Liver (tissue), 9 donors: ENCODE results near the gene SMYD3. TPM values are rescaled to one million over a fixed set of nuclear protein-coding genes. Genes with fewer than 3 reads are reported as not detected.

Experiments used
- DNase-seq: peaks from one replicate; pipeline ENCODE4 v3.0.0-alpha.2; 2017; ENCODE audit warnings: low spot score
- H3K27ac ChIP-seq, 2 donors: one replicate each; pipeline ENCODE4 v1.7.0; 2013; ENCODE audit warnings: inconsistent platforms in 2 of 2, low read length in 2 of 2, control low read depth in 1 of 2, low read depth in 1 of 2, mild to moderate bottlenecking in 1 of 2
- H3K27me3 ChIP-seq, 4 donors: one replicate each; pipeline versions ENCODE4 v1.6.1 to v1.7.0; 2013; ENCODE audit warnings: low read length in 3 of 4, inconsistent platforms in 1 of 4, mild to moderate bottlenecking in 1 of 4, moderate library complexity in 1 of 4; ENCODE audit not compliant: control insufficient read depth in 4 of 4, insufficient read depth in 4 of 4
- H3K36me3 ChIP-seq, 4 donors: one replicate each; pipeline versions ENCODE4 v1.6.1 to v1.7.0; 2013; ENCODE audit warnings: low read length in 3 of 4, mild to moderate bottlenecking in 3 of 4, low read depth in 1 of 4, moderate library complexity in 1 of 4; ENCODE audit not compliant: control insufficient read depth in 4 of 4, insufficient read depth in 3 of 4
- H3K4me1 ChIP-seq, 4 donors: one replicate each; pipeline versions ENCODE4 v1.6.1 to v1.7.0; 2013; ENCODE audit warnings: low read length in 3 of 4, mild to moderate bottlenecking in 3 of 4, moderate library complexity in 1 of 4; ENCODE audit not compliant: control insufficient read depth in 4 of 4, insufficient read depth in 4 of 4
- H3K4me3 ChIP-seq, 3 donors: one replicate each; pipeline versions ENCODE4 v1.6.1 to v1.7.0; 2013; ENCODE audit warnings: low read length in 3 of 3, control low read depth in 1 of 3, low read depth in 1 of 3, mild to moderate bottlenecking in 1 of 3
- H3K9ac ChIP-seq, 2 donors: one replicate each; pipeline ENCODE4 v1.7.0; 2013; ENCODE audit warnings: low read length in 2 of 2, mild to moderate bottlenecking in 2 of 2, moderate library complexity in 2 of 2, control low read depth in 1 of 2, low read depth in 1 of 2
- H3K9me3 ChIP-seq, 4 donors: one replicate each; pipeline versions ENCODE4 v1.6.1 to v1.7.0; 2013; ENCODE audit warnings: low read length in 3 of 4; ENCODE audit not compliant: control insufficient read depth in 4 of 4
- EGR1 ChIP-seq, 2 donors: IDR thresholded peaks; 2 replicates each; pipeline ENCODE4 v1.6.1; 2016 to 2018; ENCODE audit warnings: antibody characterized with exemption in 2 of 2, low read depth in 2 of 2
- FOXA1 ChIP-seq: IDR thresholded peaks from 2 replicates; pipeline ENCODE4 v1.6.1; 2016; ENCODE audit warnings: antibody characterized with exemption
- FOXA2 ChIP-seq: IDR thresholded peaks from 2 replicates; pipeline ENCODE4 v1.6.1; 2016; ENCODE audit warnings: antibody characterized with exemption
- GABPA ChIP-seq, 2 donors: IDR thresholded peaks in 1 of 2; conservative IDR thresholded peaks in 1 of 2; 2 replicates each; pipeline ENCODE4 v1.6.1; 2016; ENCODE audit warnings: antibody characterized with exemption in 2 of 2, mild to moderate bottlenecking in 1 of 2, moderate library complexity in 1 of 2
- HNF4A ChIP-seq, 2 donors: conservative IDR thresholded peaks; 2 replicates each; pipeline ENCODE4 v1.6.1; 2016; ENCODE audit warnings: antibody characterized with exemption in 2 of 2, mild to moderate bottlenecking in 2 of 2
- HNF4G ChIP-seq: IDR thresholded peaks from 2 replicates; pipeline ENCODE4 v1.6.1; 2016; ENCODE audit warnings: antibody characterized with exemption
- JUND ChIP-seq, 2 donors: IDR thresholded peaks; 2 replicates each; pipeline ENCODE4 v1.6.1; 2016; ENCODE audit warnings: antibody characterized with exemption in 2 of 2
- NR2F2 ChIP-seq: IDR thresholded peaks from 2 replicates; pipeline ENCODE4 v1.6.1; 2016; ENCODE audit warnings: antibody characterized with exemption
- RAD21 ChIP-seq, 2 donors: IDR thresholded peaks; 2 replicates each; pipeline ENCODE4 v1.6.1; 2016; ENCODE audit warnings: antibody characterized with exemption in 2 of 2, mild to moderate bottlenecking in 2 of 2
- RXRA ChIP-seq, 2 donors: IDR thresholded peaks; 2 replicates each; pipeline ENCODE4 v1.6.1; 2017 to 2018; ENCODE audit warnings: antibody characterized with exemption in 2 of 2, mild to moderate bottlenecking in 1 of 2
- SP1 ChIP-seq: IDR thresholded peaks from 2 replicates; pipeline ENCODE4 v1.6.1; 2018; ENCODE audit warnings: antibody characterized with exemption, mild to moderate bottlenecking
- TAF1 ChIP-seq: conservative IDR thresholded peaks from 2 replicates; pipeline ENCODE4 v1.6.1; 2016; ENCODE audit warnings: antibody characterized with exemption, mild to moderate bottlenecking
- YY1 ChIP-seq: IDR thresholded peaks from 2 replicates; pipeline ENCODE4 v1.6.1; 2016; ENCODE audit warnings: antibody characterized with exemption, mild to moderate bottlenecking
- WGBS: extraction: QIAGEN DNeasy Blood & Tissue Kit; methylation state at CpG from one replicate; pipeline ENCODE4 v1.1.7; 2013; 5-methylcytosine and 5-hydroxymethylcytosine counted together
- polyA plus RNA-seq, 2 donors: library from polyadenylated mRNA; stranded (reverse) in 1 of 2; unstranded in 1 of 2; fragments of 200-250 nt in 1 of 2; fragments of >200 nt in 1 of 2; fragmentation: Nextera tagmentation in 1 of 2; extraction: Ambion mirVana in 1 of 2; gene quantifications; one replicate each; pipeline versions ENCODE4 v1.2.1 to v1.2.3, GENCODE V29; 2013 to 2015
- total RNA-seq, 2 donors: library from RNA; depleted of rRNA; stranded (reverse); fragments of >200 nt; gene quantifications; one replicate each; pipeline ENCODE4 v1.2.3, GENCODE V29; 2014
- TF ChIP-seq, protein P1 (sequence below): IDR thresholded peaks from 2 replicates; pipeline ENCODE4 v1.6.1; 2016; ENCODE audit warnings: antibody characterized with exemption
- TF ChIP-seq, protein P2 (sequence below): IDR thresholded peaks from 2 replicates; pipeline ENCODE4 v1.6.1; 2016; ENCODE audit warnings: antibody characterized with exemption, mild to moderate bottlenecking
- TF ChIP-seq, protein P3 (sequence below): IDR thresholded peaks from 2 replicates; pipeline ENCODE4 v1.6.1; 2016; ENCODE audit warnings: antibody characterized with exemption
- TF ChIP-seq, protein P4 (sequence below): fragments of 150-350 bp; IDR thresholded peaks from 2 replicates; pipeline ENCODE4 v1.5.1; 2017; ENCODE audit warnings: improper control_type of control experiment, low read depth, low read length; ENCODE audit not compliant: missing input control
- donor health status: healthy.
- donor health status: healthy.
- donor health status: healthy.
- donor health status: healthy.
- donor health status: healthy.

Gene SMYD3
- total and polyA plus RNA-seq, 4 donors, result 3.1 to 9.1 (median 8.0) TPM

DNA sequence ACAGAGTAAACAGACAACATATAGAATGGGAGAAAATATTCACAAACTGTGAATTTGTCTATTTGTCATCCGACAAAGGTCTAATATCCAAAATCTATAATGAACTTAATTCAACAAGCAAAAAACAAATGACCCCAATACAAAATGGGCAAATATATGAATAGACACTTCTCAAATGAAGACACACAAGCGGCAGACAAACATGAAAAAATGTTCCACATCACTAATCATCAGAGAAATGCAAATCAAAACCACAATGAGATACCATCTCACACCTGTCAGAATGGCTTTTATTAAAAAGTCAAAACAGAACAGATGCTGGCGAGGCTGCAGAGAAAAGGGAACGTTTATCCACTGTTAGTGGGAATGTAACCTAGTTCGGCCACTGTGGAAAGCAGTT lies 72.7 kb downstream of the SMYD3 start:
- no peaks in the 10 kb centered on the region for H3K9me3 ChIP-seq
- H3K4me3 ChIP-seq, result no peak overlapping the region
- TF ChIP-seq FOXA2, result no peak
- no peak for TF ChIP-seq FOXA1
- TF ChIP-seq, protein P1, sequence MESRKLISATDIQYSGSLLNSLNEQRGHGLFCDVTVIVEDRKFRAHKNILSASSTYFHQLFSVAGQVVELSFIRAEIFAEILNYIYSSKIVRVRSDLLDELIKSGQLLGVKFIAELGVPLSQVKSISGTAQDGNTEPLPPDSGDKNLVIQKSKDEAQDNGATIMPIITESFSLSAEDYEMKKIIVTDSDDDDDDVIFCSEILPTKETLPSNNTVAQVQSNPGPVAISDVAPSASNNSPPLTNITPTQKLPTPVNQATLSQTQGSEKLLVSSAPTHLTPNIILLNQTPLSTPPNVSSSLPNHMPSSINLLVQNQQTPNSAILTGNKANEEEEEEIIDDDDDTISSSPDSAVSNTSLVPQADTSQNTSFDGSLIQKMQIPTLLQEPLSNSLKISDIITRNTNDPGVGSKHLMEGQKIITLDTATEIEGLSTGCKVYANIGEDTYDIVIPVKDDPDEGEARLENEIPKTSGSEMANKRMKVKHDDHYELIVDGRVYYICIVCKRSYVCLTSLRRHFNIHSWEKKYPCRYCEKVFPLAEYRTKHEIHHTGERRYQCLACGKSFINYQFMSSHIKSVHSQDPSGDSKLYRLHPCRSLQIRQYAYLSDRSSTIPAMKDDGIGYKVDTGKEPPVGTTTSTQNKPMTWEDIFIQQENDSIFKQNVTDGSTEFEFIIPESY, result no peak
- TF ChIP-seq SP1, result no peak
- TF ChIP-seq, protein P2, sequence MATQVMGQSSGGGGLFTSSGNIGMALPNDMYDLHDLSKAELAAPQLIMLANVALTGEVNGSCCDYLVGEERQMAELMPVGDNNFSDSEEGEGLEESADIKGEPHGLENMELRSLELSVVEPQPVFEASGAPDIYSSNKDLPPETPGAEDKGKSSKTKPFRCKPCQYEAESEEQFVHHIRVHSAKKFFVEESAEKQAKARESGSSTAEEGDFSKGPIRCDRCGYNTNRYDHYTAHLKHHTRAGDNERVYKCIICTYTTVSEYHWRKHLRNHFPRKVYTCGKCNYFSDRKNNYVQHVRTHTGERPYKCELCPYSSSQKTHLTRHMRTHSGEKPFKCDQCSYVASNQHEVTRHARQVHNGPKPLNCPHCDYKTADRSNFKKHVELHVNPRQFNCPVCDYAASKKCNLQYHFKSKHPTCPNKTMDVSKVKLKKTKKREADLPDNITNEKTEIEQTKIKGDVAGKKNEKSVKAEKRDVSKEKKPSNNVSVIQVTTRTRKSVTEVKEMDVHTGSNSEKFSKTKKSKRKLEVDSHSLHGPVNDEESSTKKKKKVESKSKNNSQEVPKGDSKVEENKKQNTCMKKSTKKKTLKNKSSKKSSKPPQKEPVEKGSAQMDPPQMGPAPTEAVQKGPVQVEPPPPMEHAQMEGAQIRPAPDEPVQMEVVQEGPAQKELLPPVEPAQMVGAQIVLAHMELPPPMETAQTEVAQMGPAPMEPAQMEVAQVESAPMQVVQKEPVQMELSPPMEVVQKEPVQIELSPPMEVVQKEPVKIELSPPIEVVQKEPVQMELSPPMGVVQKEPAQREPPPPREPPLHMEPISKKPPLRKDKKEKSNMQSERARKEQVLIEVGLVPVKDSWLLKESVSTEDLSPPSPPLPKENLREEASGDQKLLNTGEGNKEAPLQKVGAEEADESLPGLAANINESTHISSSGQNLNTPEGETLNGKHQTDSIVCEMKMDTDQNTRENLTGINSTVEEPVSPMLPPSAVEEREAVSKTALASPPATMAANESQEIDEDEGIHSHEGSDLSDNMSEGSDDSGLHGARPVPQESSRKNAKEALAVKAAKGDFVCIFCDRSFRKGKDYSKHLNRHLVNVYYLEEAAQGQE, result no peak
- TF ChIP-seq, protein P3, sequence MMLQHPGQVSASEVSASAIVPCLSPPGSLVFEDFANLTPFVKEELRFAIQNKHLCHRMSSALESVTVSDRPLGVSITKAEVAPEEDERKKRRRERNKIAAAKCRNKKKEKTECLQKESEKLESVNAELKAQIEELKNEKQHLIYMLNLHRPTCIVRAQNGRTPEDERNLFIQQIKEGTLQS, result no peak
- TF ChIP-seq EGR1 (IDR thresholded peaks at IDR 0.05; ENCODE audit: low read depth in 2 of 2), result no peak
- no peak for TF ChIP-seq NR2F2
- no peaks in the 10 kb centered on the region for H3K36me3 ChIP-seq
- 96% methylated on average over 5 of the region's 5 CpGs for WGBS
- no peaks in the 10 kb centered on the region for H3K27me3 ChIP-seq
- H3K27ac ChIP-seq, result no peak overlapping the region
- H3K4me1 ChIP-seq, result no peaks in the 10 kb centered on the region
- DNase-seq, result no peak
- no peak overlapping the region for H3K9ac ChIP-seq

DNA sequence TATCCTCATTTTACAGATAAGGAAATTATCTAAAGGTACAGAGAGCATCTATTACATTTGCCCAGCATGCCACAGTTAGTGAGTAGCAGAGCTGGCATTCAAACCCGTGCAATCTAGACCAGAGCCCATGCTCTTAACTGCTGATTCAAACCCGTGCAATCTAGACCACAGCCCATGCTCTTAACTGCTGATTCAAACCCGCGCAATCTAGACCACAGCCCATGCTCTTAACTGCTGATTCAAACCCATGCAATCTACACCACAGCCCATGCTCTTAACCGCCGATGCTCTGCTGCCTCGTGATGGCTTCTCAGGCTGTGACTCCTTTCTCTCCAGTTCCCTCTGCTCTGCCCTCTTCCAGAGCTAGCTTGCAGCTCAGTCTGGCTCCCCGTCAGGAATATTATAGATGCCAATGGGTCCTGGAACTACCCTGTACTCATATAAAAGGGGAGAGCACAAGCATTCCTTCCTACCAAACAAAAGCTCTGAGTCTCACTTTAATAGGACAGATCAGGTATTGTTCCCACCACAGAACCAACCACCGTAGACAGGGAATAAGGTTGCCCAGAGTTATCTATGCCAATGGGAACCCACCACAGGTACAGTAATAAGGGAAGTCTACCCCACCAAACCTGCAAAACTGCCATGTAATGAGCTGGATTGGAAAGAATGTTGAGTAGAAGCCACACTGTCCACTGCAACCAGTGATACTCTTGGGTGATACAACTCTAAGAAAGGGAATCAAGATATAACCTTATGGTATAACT lies 78.4 kb downstream of the SMYD3 start:
- no peak for DNase-seq
- Histone ChIP-seq H3K9ac (no peak overlapping the region), H3K4me1 (no peaks in the 10 kb centered on the region), H3K4me3 (no peak overlapping the region), H3K27ac (no peak overlapping the region), H3K27me3 (no peaks in the 10 kb centered on the region), H3K9me3 (no peaks in the 10 kb centered on the region), H3K36me3 (no peaks in the 10 kb centered on the region)
- WGBS, result 64% methylated on average over 9 of the region's 9 CpGs
- no peak for TF ChIP-seq SP1
- TF ChIP-seq EGR1 (IDR thresholded peaks at IDR 0.05; ENCODE audit: low read depth in 2 of 2), result no peak
- TF ChIP-seq NR2F2, result no peak
- TF ChIP-seq FOXA2, result no peak
- TF ChIP-seq YY1, result no peak
- TF ChIP-seq RXRA (IDR thresholded peaks at IDR 0.05), result no peak
- TF ChIP-seq, protein P2, result no peak
- TF ChIP-seq HNF4A (conservative IDR thresholded peaks at IDR 0.05), result no peak
- TF ChIP-seq HNF4G, result no peak
- no peak for TF ChIP-seq GABPA (IDR thresholded peaks at IDR 0.05 in 1 of 2, conservative IDR thresholded peaks at IDR 0.05 in 1 of 2)
- no peak for TF ChIP-seq TAF1
- TF ChIP-seq RAD21 (IDR thresholded peaks at IDR 0.05), result no peak
- TF ChIP-seq, protein P1, result no peak
- TF ChIP-seq, protein P4, sequence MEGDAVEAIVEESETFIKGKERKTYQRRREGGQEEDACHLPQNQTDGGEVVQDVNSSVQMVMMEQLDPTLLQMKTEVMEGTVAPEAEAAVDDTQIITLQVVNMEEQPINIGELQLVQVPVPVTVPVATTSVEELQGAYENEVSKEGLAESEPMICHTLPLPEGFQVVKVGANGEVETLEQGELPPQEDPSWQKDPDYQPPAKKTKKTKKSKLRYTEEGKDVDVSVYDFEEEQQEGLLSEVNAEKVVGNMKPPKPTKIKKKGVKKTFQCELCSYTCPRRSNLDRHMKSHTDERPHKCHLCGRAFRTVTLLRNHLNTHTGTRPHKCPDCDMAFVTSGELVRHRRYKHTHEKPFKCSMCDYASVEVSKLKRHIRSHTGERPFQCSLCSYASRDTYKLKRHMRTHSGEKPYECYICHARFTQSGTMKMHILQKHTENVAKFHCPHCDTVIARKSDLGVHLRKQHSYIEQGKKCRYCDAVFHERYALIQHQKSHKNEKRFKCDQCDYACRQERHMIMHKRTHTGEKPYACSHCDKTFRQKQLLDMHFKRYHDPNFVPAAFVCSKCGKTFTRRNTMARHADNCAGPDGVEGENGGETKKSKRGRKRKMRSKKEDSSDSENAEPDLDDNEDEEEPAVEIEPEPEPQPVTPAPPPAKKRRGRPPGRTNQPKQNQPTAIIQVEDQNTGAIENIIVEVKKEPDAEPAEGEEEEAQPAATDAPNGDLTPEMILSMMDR, result no peak
- no peak for TF ChIP-seq JUND (IDR thresholded peaks at IDR 0.05)
- no peak for TF ChIP-seq FOXA1
